ENCODE results near the gene MDGA2.
"Not testable (repeated sequence)": the region's sequence is repeated elsewhere in the genome, so short reads cannot be mapped to it uniquely, and the experiment has no call there.

Gene MDGA2

GRCh38 chr14:47060050-47060449 is 615.4 kb downstream of the MDGA2 start:
- DNase-seq: no peak

GRCh38 chr14:47057364-47057763 is 618.0 kb downstream of the MDGA2 start:
- no peak for DNase-seq

- DNase-seq: no peak
Measured at GRCh38 chr14:47044841-47045240, 630.6 kb downstream of the MDGA2 start.

- DNase-seq: no peak
Measured at GRCh38 chr14:47040550-47040949, 634.9 kb downstream of the MDGA2 start.

GRCh38 chr14:47039336-47039735 is 636.1 kb downstream of the MDGA2 start:
- DNase-seq: no peak

- DNase-seq: no peak
Measured at GRCh38 chr14:47022721-47023120, 652.7 kb downstream of the MDGA2 start.

GRCh38 chr14:47020500-47020899 is 654.9 kb downstream of the MDGA2 start:
- DNase-seq: no peak

GRCh38 chr14:47012533-47013280 is 662.7 kb downstream of the MDGA2 start:
- no peak for DNase-seq

GRCh38 chr14:47009615-47010014 is 665.8 kb downstream of the MDGA2 start:
- DNase-seq: no peak

- DNase-seq: no peak
Measured at GRCh38 chr14:47008732-47009131, 666.7 kb downstream of the MDGA2 start.

- DNase-seq: no peak
Measured at GRCh38 chr14:46999661-47000060, 675.7 kb downstream of the MDGA2 start.

- DNase-seq: no peak
Measured at GRCh38 chr14:46989566-46989965, 685.8 kb downstream of the MDGA2 start.

GRCh38 chr14:46988312-46988711 is 687.1 kb downstream of the MDGA2 start:
- DNase-seq: no peak

- DNase-seq: no peak
Measured at GRCh38 chr14:46985529-46986380, 689.6 kb downstream of the MDGA2 start.

GRCh38 chr14:46973295-46973694 is 702.1 kb downstream of the MDGA2 start:
- DNase-seq: no peak

GRCh38 chr14:46964378-46964777 is 711.0 kb downstream of the MDGA2 start:
- no peak for DNase-seq

- DNase-seq: no peak
Measured at GRCh38 chr14:46951103-46951502, 724.3 kb downstream of the MDGA2 start.

GRCh38 chr14:46940611-46941010 is 734.8 kb downstream of the MDGA2 start:
- DNase-seq: no peak

- DNase-seq: no peak
Measured at GRCh38 chr14:46920542-46920941, 754.9 kb downstream of the MDGA2 start.

GRCh38 chr14:46915539-46915938 is 759.9 kb downstream of the MDGA2 start:
- DNase-seq: not testable (repeated sequence)

GRCh38 chr14:46902837-46903236 is 772.6 kb downstream of the MDGA2 start:
- DNase-seq: no peak

GRCh38 chr14:46894476-46894875 is 780.9 kb downstream of the MDGA2 start:
- DNase-seq: no peak

GRCh38 chr14:46887144-46887543 is 788.3 kb downstream of the MDGA2 start:
- DNase-seq: no peak

GRCh38 chr14:46885566-46885965 is 789.8 kb downstream of the MDGA2 start:
- no peak for DNase-seq

Measured in CD4-positive, alpha-beta T cell treated with Interleukin-1 beta for 1 hour (primary cell).